RWPE1 (cell line): ENCODE data around the gene DLGAP4.

Experiments used
- CTCF ChIA-PET: fragments of 350-600 bp; sonication (Branson Sonifier 250); formaldehyde crosslinking; extraction: SDS; loops from one replicate; lab custom pipeline; 2021; lab: Yijun Ruan, JAX
- POLR2A ChIA-PET: fragments of 400-600 bp; formaldehyde crosslinking; extraction: SDS; loops from one replicate; lab custom pipeline; 2020; ENCODE audit warnings: antibody characterized with exemption; ENCODE audit not compliant: low non-redundant PET; lab: Yijun Ruan, JAX
- DNase-seq: peaks from one replicate; pipeline ENCODE4 v3.0.0; 2012; ENCODE audit warnings: low spot score
- H3K27ac ChIP-seq: fragments of 450-650 bp; 2 replicates; pipeline ENCODE4 v1.5.1; 2017
- CTCF ChIP-seq: fragments of 450-650 bp; conservative IDR thresholded peaks from 2 replicates; pipeline ENCODE4 v1.5.1; 2017; ENCODE audit warnings: low read depth, mild to moderate bottlenecking

The DLGAP4 gene

GRCh38 chr20:36501367-36502006, 195.3 kb downstream of the DLGAP4 start:
- CTCF ChIA-PET = interaction anchor here (0.5 to 1.6 kb wide), 4 partner anchors 104 to 345 kb away, joined by 3 read pairs; partner anchors contain the start of gene RAB5IF
- POLR2A ChIA-PET = no interaction called here

GRCh38 chr20:36504295-36504694, 198.2 kb downstream of the DLGAP4 start:
- ChIA-PET POLR2A (no interaction called here), CTCF (no interaction called here)
- no peak overlapping the region for H3K27ac ChIP-seq
- DNase-seq = no peak
- no peak for TF ChIP-seq CTCF

More at GRCh38 chr20:36501367-36502006, 195.3 kb downstream of the DLGAP4 start:
- TF ChIP-seq CTCF = no peak
- DNase-seq = no peak
- H3K27ac ChIP-seq = peak overlapping the region; percentile 5; the same call in 1 of the 2 replicates

GRCh38 chr20:36506253-36506652, 200.1 kb downstream of the DLGAP4 start:
- POLR2A ChIA-PET = no interaction called here
- no peak overlapping the region for H3K27ac ChIP-seq
- DNase-seq = no peak
- CTCF ChIA-PET = interaction anchor here (1.1 to 1.3 kb wide), 2 partner anchors 11 to 98 kb away, joined by 3 to 5 read pairs; no protein-coding TSS in a partner anchor
- no peak; the same call in 1 of the 2 replicates for TF ChIP-seq CTCF

GRCh38 chr20:36507746-36508145, 201.6 kb downstream of the DLGAP4 start:
- no peak for TF ChIP-seq CTCF
- CTCF ChIA-PET = no interaction called here

GRCh38 chr20:36519012-36519719, 213.0 kb downstream of the DLGAP4 start:
- POLR2A ChIA-PET = no interaction called here
- H3K27ac ChIP-seq = no peak overlapping the region
- no peak for TF ChIP-seq CTCF
- CTCF ChIA-PET = interaction anchor here (0.6 kb wide), 2 partner anchors 70 to 904 kb away, joined by 3 read pairs; no protein-coding TSS in a partner anchor
- DNase-seq = no peak

More at GRCh38 chr20:36507746-36508145, 201.6 kb downstream of the DLGAP4 start:
- peak; percentile 58 for DNase-seq
- H3K27ac ChIP-seq = peak overlapping the region; percentile 36; the same call in 1 of the 2 replicates
- POLR2A ChIA-PET = no interaction called here

GRCh38 chr20:36519944-36520343, 213.8 kb downstream of the DLGAP4 start:
- no peak overlapping the region for H3K27ac ChIP-seq
- no peak for TF ChIP-seq CTCF
- ChIA-PET POLR2A (no interaction called here), CTCF (interaction anchor here (0.6 kb wide), 1 partner anchor 69 kb away, joined by 3 read pairs; no protein-coding TSS in a partner anchor)
- DNase-seq = no peak
